Activated CD8-positive, alpha-beta T cell treated with anti-CD3 and anti-CD28 coated beads, Interleukin-2, amount 10 ng/mL, durations not matched to agents 7 days and 5 days (primary cell): ENCODE data around the gene PCDHGC3. TPM values are rescaled to one million over a fixed set of nuclear protein-coding genes. Genes with fewer than 3 reads are reported as not detected.
A peak's percentile ranks its signal among the peaks of the same experiment; 100 is the strongest.
"Not testable (repeated sequence)": the region's sequence is repeated elsewhere in the genome, so short reads cannot be mapped to it uniquely, and the experiment has no call there.

Experiments used
- ATAC-seq: fragments of 150-1000 bp; cut with Tn5 transposase; one replicate; pipeline ENCODE4 v1.10.0; 2021; ENCODE audit warnings: moderate library complexity
- CTCF ChIA-PET: fragments of 350-600 bp; sonication (Branson Sonifier 250); formaldehyde crosslinking; loops from one replicate; lab custom pipeline; 2021; ENCODE audit warnings: antibody characterized with exemption; lab: Charles Lee
- POLR2A ChIA-PET: fragments of 350-600 bp; sonication (Branson Sonifier 250); formaldehyde crosslinking; loops from one replicate; lab custom pipeline; 2021; ENCODE audit warnings: antibody characterized with exemption; lab: Charles Lee
- DNase-seq: peaks from one replicate; pipeline ENCODE4 v3.0.0-alpha.2; 2020
- H3K27ac Mint-ChIP-seq: one replicate; pipeline ENCODE4 v1.8.0; 2021; ENCODE audit warnings: mild to moderate bottlenecking, mixed read lengths
- H3K27me3 Mint-ChIP-seq: one replicate; pipeline ENCODE4 v1.8.0; 2021; ENCODE audit warnings: low read depth, mixed read lengths
- H3K36me3 Mint-ChIP-seq: one replicate; pipeline ENCODE4 v1.8.0; 2021; ENCODE audit warnings: low read depth, mixed read lengths
- H3K4me1 Mint-ChIP-seq: one replicate; pipeline ENCODE4 v1.8.0; 2021; ENCODE audit warnings: low read depth, mixed read lengths
- H3K4me3 Mint-ChIP-seq: one replicate; pipeline ENCODE4 v1.8.0; 2021; ENCODE audit warnings: mild to moderate bottlenecking, mixed read lengths
- H3K9me3 Mint-ChIP-seq: one replicate; pipeline ENCODE4 v1.8.0; 2022; ENCODE audit warnings: mixed read lengths; ENCODE audit not compliant: insufficient read depth
- total RNA-seq, 2 experiments: library from RNA; stranded (reverse); gene quantifications; one replicate each; pipeline ENCODE4 v1.2.3, GENCODE V29; 2021

PCDHGC3 gene
- total RNA-seq = not detected

- H3K27me3 Mint-ChIP-seq = peaks cover 64% of the 10 kb centered on the region
- H3K9me3 Mint-ChIP-seq = no peaks in the 10 kb centered on the region
- H3K4me3 Mint-ChIP-seq = peak within 1 kb of the TSS; percentile 62
- peaks cover 3% of the 10 kb centered on the region for H3K36me3 Mint-ChIP-seq
- ATAC-seq = peak; percentile 60
- peaks cover 29% of the 10 kb centered on the region for H3K4me1 Mint-ChIP-seq
- no peak within 1 kb of the TSS for H3K27ac Mint-ChIP-seq
- ChIA-PET CTCF (interaction anchor here (0.8 to 1.4 kb wide), 6 partner anchors 11 to 156 kb away, joined by 3 to 6 read pairs (median 3); partner anchors contain the start of genes PCDHGA10 and PCDHGA12), POLR2A (no interaction called here)
- no peak for DNase-seq
These were observed at the start of gene PCDHGC3 for GRCh38 chr5:141475625-141476131. TSS of gene PCDHGC3 (plus strand) at chr5:141475966. CDS start at chr5:141476117, 151 bp downstream.

- Mint-ChIP-seq H3K4me1 (peaks cover 18% of the 10 kb centered on the region), H3K9me3 (peaks cover 29% of the 10 kb centered on the region), H3K27ac (no peak overlapping the region), H3K36me3 (peaks cover 20% of the 10 kb centered on the region), H3K27me3 (peaks cover 51% of the 10 kb centered on the region), H3K4me3 (no peak overlapping the region)
- ChIA-PET POLR2A (no interaction called here), CTCF (interaction anchor here (0.8 to 1.5 kb wide), 3 partner anchors 85 to 136 kb away, joined by 3 to 4 read pairs (median 3); no protein-coding TSS in a partner anchor)
- ATAC-seq (no peak), DNase-seq (no peak)
These were observed 47.9 kb upstream of the PCDHGC3 start for GRCh38 chr5:141427783-141428426.

DNA sequence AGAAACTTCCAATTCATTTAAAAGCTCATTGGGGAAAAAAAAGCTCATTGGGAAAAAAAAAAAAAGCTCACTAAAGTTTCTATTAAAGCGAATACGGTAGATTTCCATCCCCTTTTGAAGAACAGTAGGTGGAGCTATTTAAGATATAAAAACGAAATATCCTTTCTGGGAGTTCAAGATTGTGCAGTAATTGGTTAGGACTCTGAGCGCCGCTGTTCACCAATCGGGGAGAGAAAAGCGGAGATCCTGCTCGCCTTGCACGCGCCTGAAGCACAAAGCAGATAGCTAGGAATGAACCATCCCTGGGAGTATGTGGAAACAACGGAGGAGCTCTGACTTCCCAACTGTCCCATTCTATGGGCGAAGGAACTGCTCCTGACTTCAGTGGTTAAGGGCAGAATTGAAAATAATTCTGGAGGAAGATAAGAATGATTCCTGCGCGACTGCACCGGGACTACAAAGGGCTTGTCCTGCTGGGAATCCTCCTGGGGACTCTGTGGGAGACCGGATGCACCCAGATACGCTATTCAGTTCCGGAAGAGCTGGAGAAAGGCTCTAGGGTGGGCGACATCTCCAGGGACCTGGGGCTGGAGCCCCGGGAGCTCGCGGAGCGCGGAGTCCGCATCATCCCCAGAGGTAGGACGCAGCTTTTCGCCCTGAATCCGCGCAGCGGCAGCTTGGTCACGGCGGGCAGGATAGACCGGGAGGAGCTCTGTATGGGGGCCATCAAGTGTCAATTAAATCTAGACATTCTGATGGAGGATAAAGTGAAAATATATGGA, 45.2 kb upstream of the PCDHGC3 start, which contains the start of gene PCDHGA12:
PCDHGA12 (plus strand) TSS at position 176 of the 782 bp plus-strand sequence; CDS start at position 429, 253 bp downstream.
- Mint-ChIP-seq H3K4me3 (peak within 1 kb of the TSS; percentile 63), H3K4me1 (peaks cover 18% of the 10 kb centered on the region), H3K27ac (peak within 1 kb of the TSS; percentile 62), H3K36me3 (peaks cover 21% of the 10 kb centered on the region), H3K9me3 (peaks cover 33% of the 10 kb centered on the region), H3K27me3 (peaks cover 40% of the 10 kb centered on the region)
- CTCF ChIA-PET = interaction anchor here (0.7 to 3.0 kb wide), 33 partner anchors 9 to 137 kb away, joined by 3 to 26 read pairs (median 5); partner anchors contain the start of genes PCDHGA10, PCDHGA11, PCDHGA3 and PCDHGA8
- DNase-seq = peak; percentile 45
- POLR2A ChIA-PET = interaction anchor here (0.7 kb wide), 1 partner anchor 83 kb away, joined by 4 read pairs; no protein-coding TSS in a partner anchor
- ATAC-seq = no peak

- Mint-ChIP-seq H3K4me1 (peaks cover 18% of the 10 kb centered on the region), H3K27me3 (peaks cover 40% of the 10 kb centered on the region), H3K9me3 (peaks cover 33% of the 10 kb centered on the region), H3K27ac (no peak overlapping the region), H3K36me3 (peaks cover 21% of the 10 kb centered on the region), H3K4me3 (peak overlapping the region; percentile 63)
- ChIA-PET POLR2A (no interaction called here), CTCF (interaction anchor here (0.8 to 3.0 kb wide), 20 partner anchors 9 to 133 kb away, joined by 3 to 26 read pairs (median 8); partner anchors contain the start of genes PCDHGA11, PCDHGA8 and PCDHGB5)
- no peak for ATAC-seq
- no peak for DNase-seq
These were observed 44.5 kb upstream of the PCDHGC3 start for GRCh38 chr5:141431286-141431685.

- CTCF ChIA-PET, H3K27ac Mint-ChIP-seq, ATAC-seq, POLR2A ChIA-PET, DNase-seq: not testable (repeated sequence)
- H3K4me3 Mint-ChIP-seq = peak overlapping the region; percentile 63
- peaks cover 18% of the 10 kb centered on the region for H3K4me1 Mint-ChIP-seq
- peaks cover 21% of the 10 kb centered on the region for H3K36me3 Mint-ChIP-seq
- H3K27me3 Mint-ChIP-seq = peaks cover 33% of the 10 kb centered on the region
- peaks cover 33% of the 10 kb centered on the region for H3K9me3 Mint-ChIP-seq
These were observed 43.5 kb upstream of the PCDHGC3 start for GRCh38 chr5:141432308-141432707.

- H3K4me3 Mint-ChIP-seq, ATAC-seq, H3K27ac Mint-ChIP-seq, DNase-seq, POLR2A ChIA-PET, CTCF ChIA-PET: not testable (repeated sequence)
- peaks cover 21% of the 10 kb centered on the region for H3K36me3 Mint-ChIP-seq
- peaks cover 33% of the 10 kb centered on the region for H3K9me3 Mint-ChIP-seq
- H3K4me1 Mint-ChIP-seq = peaks cover 18% of the 10 kb centered on the region
- peaks cover 33% of the 10 kb centered on the region for H3K27me3 Mint-ChIP-seq
These were observed 43.0 kb upstream of the PCDHGC3 start for GRCh38 chr5:141432726-141433125.

DNA sequence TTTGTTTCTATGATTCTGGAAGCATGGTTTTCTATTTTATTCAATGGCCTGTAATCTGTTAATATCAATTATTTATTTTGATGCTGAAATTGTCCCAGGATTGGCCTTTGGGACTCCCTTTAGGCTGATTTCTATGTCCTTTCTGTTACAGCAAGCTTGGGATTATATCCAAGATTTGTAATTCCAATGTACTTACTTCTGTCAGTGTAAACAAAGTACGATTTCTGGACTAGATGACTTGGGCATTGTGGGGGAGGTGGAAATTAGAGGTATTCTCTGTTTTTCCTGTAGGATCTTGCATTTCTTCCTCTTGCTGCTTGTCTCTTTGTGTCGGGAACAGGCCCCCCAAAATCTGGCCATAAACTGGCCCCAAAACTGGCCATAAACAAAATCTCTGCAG, 41.8 kb upstream of the PCDHGC3 start:
- CTCF ChIA-PET = no interaction called here
- H3K27ac Mint-ChIP-seq = no peak overlapping the region
- H3K36me3 Mint-ChIP-seq = peaks cover 18% of the 10 kb centered on the region
- peaks cover 28% of the 10 kb centered on the region for H3K9me3 Mint-ChIP-seq
- H3K4me3 Mint-ChIP-seq = no peak overlapping the region
- POLR2A ChIA-PET = no interaction called here
- DNase-seq = no peak
- no peak for ATAC-seq
- H3K27me3 Mint-ChIP-seq = peaks cover 29% of the 10 kb centered on the region
- peaks cover 18% of the 10 kb centered on the region for H3K4me1 Mint-ChIP-seq

DNA sequence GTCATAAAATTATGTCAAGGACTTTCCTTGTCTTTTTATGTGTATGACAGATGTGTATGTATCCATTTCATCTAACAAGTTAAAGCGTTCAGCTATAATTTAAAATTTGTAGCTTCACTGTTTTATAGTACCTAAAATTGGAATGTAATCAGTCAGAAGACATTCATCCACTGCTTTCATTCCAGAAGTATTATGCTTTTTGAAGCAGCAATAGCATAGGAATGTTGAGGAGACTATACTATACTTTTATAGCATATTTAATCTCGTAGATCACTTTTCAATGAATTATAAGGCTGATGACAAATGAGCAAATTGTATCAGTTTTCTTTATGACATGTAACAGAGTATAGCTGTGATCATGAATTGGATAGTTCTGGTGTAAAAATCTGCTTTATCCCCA, 38.5 kb upstream of the PCDHGC3 start:
- DNase-seq = no peak
- no peak overlapping the region for H3K4me3 Mint-ChIP-seq
- H3K4me1 Mint-ChIP-seq = peaks cover 2% of the 10 kb centered on the region

DNA sequence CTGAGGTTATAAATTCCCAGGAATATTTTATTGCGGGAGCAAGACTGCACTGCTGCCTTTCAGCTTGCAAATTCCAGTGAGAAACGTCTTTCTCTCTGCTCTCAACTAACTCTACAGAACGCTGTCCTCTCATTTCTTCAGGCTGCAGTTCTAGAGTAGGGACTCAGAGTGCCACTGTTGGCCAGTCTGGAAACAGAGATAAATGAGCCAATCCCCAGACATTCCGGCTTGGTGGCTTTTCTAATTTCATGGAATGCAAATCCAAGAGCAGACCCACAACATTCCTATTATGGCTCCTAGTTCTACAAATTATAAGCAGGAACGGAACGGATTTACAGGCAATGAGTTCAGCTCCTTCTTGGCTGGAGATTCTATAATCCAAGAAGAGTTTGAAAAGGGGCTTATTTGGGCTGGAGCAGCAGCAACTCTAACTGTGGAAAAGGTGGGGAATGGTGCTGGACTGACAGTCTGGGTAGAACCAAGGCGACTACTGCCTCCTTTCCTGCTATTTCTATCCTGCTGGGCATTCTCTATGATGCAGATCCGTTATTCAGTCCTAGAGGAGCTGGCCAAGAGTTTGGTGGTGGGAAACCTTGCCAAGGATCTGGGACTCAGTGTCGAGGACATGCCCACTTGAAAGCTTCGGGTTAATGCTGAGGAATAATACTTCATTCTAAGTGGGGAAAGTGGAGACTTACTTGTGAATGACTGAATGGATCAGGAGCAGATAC, 36.2 kb upstream of the PCDHGC3 start:
- Mint-ChIP-seq H3K36me3 (no peaks in the 10 kb centered on the region), H3K27me3 (no peaks in the 10 kb centered on the region), H3K27ac (no peak overlapping the region), H3K4me1 (no peaks in the 10 kb centered on the region), H3K4me3 (no peak overlapping the region), H3K9me3 (no peaks in the 10 kb centered on the region)
- ChIA-PET CTCF (no interaction called here), POLR2A (no interaction called here)
- DNase-seq (no peak), ATAC-seq (no peak)

More for the DNA sequence above, 38.5 kb upstream of the PCDHGC3 start:
- ChIA-PET CTCF (interaction anchor here (1.7 kb wide), 1 partner anchor 24 kb away, joined by 5 read pairs; the partner anchor contains the start of gene PCDHGA10), POLR2A (no interaction called here)
- Mint-ChIP-seq H3K27ac (no peak overlapping the region), H3K9me3 (peaks cover 7% of the 10 kb centered on the region), H3K36me3 (peaks cover 2% of the 10 kb centered on the region), H3K27me3 (peaks cover 10% of the 10 kb centered on the region)
- no peak for ATAC-seq

DNA sequence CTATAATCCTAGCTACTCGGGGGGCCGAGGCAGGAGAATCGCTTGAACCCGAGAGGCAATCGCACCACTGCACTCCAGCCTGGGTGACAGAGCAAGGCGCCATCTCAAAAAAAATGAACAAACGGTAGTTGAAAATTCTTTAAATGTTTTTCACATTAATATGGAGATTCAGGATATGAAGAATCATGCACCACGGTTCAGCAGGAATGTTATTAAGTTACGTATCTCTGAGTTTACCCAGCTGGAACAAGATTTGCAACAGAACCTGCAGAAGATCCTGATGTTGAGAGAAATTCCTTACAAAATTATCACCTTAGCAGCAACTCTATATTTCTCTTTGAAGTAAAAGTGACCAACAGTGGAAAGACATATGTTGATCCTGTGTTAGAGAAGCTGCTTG, 35.4 kb upstream of the PCDHGC3 start:
- Mint-ChIP-seq H3K9me3 (no peaks in the 10 kb centered on the region), H3K27me3 (peaks cover 1% of the 10 kb centered on the region), H3K4me3 (no peak overlapping the region), H3K36me3 (no peaks in the 10 kb centered on the region), H3K27ac (no peak overlapping the region), H3K4me1 (no peaks in the 10 kb centered on the region)
- DNase-seq (no peak), ATAC-seq (no peak)
- POLR2A ChIA-PET = no interaction called here
- CTCF ChIA-PET = interaction anchor here (1.0 kb wide), 1 partner anchor 10 kb away, joined by 4 read pairs; the partner anchor contains the start of gene PCDHGA12

- CTCF ChIA-PET = no interaction called here
- no peak for ATAC-seq
These were observed 34.1 kb upstream of the PCDHGC3 start for GRCh38 chr5:141441571-141442170.

More at GRCh38 chr5:141441571-141442170, 34.1 kb upstream of the PCDHGC3 start:
- Mint-ChIP-seq H3K36me3 (no peaks in the 10 kb centered on the region), H3K4me1 (no peaks in the 10 kb centered on the region), H3K27me3 (peaks cover 2% of the 10 kb centered on the region), H3K27ac (no peak overlapping the region), H3K9me3 (no peaks in the 10 kb centered on the region), H3K4me3 (no peak overlapping the region)
- POLR2A ChIA-PET = no interaction called here
- no peak for DNase-seq
